Lung (tissue), 12 donors: ENCODE data around the gene ASB1. TPM values are rescaled to one million over a fixed set of nuclear protein-coding genes. Genes with fewer than 3 reads are reported as not detected.

Source experiments
- ATAC-seq: fragments of 200-7000 bp; cut with Tn5 transposase; one replicate; pipeline ENCODE4 v1.9.1; 2020; ENCODE audit warnings: moderate number of reproducible peaks; ENCODE audit not compliant: insufficient read depth, low FRiP score
- DNase-seq, 3 donors: peaks; one replicate each; pipeline ENCODE4 v3.0.0-alpha.2; 2013 to 2017
- H3K27ac ChIP-seq, 2 donors: one replicate each; pipeline ENCODE4 v1.5.1; 2013; ENCODE audit warnings: mild to moderate bottlenecking in 2 of 2, moderate library complexity in 2 of 2, control low read depth in 1 of 2, inconsistent platforms in 1 of 2, low read depth in 1 of 2, low read length in 1 of 2
- H3K27me3 ChIP-seq, 3 donors: one replicate each; pipeline ENCODE4 v1.5.1; 2013; ENCODE audit warnings: low read length in 2 of 3; ENCODE audit not compliant: control insufficient read depth in 3 of 3, insufficient read depth in 3 of 3
- H3K36me3 ChIP-seq, 4 donors: one replicate each; pipeline ENCODE4 v1.5.1; 2013; ENCODE audit warnings: low read length in 4 of 4, mild to moderate bottlenecking in 1 of 4, moderate library complexity in 1 of 4; ENCODE audit not compliant: control insufficient read depth in 4 of 4, insufficient read depth in 4 of 4
- H3K4me1 ChIP-seq, 5 donors: one replicate each; pipeline ENCODE4 v1.5.1; 2013; ENCODE audit warnings: low read length in 5 of 5, mild to moderate bottlenecking in 2 of 5, moderate library complexity in 1 of 5; ENCODE audit not compliant: control insufficient read depth in 5 of 5, insufficient read depth in 5 of 5
- H3K4me3 ChIP-seq: one replicate; pipeline ENCODE4 v1.5.1; 2013; ENCODE audit warnings: mild to moderate bottlenecking, control low read depth, moderate library complexity
- H3K9ac ChIP-seq, 2 donors: one replicate each; pipeline ENCODE4 v1.5.1; 2013; ENCODE audit warnings: low read length in 2 of 2, control low read depth in 1 of 2; ENCODE audit not compliant: insufficient read depth in 1 of 2
- H3K9me3 ChIP-seq, 4 donors: one replicate each; pipeline ENCODE4 v1.5.1; 2013; ENCODE audit warnings: low read length in 3 of 4, mild to moderate bottlenecking in 1 of 4, moderate library complexity in 1 of 4; ENCODE audit not compliant: control insufficient read depth in 4 of 4, insufficient read depth in 3 of 4
- CTCF ChIP-seq: IDR thresholded peaks from 2 replicates; pipeline ENCODE4 v1.5.1; 2012; ENCODE audit warnings: mild to moderate bottlenecking; ENCODE audit errors: control extremely low read depth, extremely low read depth
- WGBS, 2 donors: extraction: QIAGEN DNeasy Blood & Tissue Kit; methylation state at CpG; one replicate each; pipeline ENCODE4 v1.1.7; 2013; 5-methylcytosine and 5-hydroxymethylcytosine counted together
- polyA plus RNA-seq, 2 donors: library from polyadenylated mRNA; stranded (reverse); fragments of 200-250 nt; gene quantifications; one replicate each; pipeline ENCODE4 v1.2.1, GENCODE V29; 2013
- total RNA-seq, 2 donors: library from RNA; depleted of rRNA in 1 of 2; stranded (reverse); fragments of >200 nt in 1 of 2; gene quantifications; one replicate each; pipeline ENCODE4 v1.2.1, GENCODE V29; 2014 to 2021
- donor health status: control.
- donor health status: control.
- donor health status: Bipolar disorder and iron deficiency.
- donor health status: healthy.
- donor health status: DM: yes; HTN: yes; CAD: no.

Gene ASB1
- total and polyA plus RNA-seq, 4 donors: 17.7 to 34.9 (median 20.6) TPM

- no peak for TF ChIP-seq CTCF
- 78 to 79% methylated on average over 1 of the region's 1 CpG for WGBS, 2 donors
- ATAC-seq: no peak
These were observed 41.1 kb downstream of the ASB1 start for GRCh38 chr2:238467792-238468191.

GRCh38 chr2:238469155-238469554 lies 42.4 kb downstream of the ASB1 start:
- no peak for ATAC-seq
- TF ChIP-seq CTCF: no peak
- no peak overlapping the region for H3K9ac ChIP-seq
- no peak overlapping the region for H3K27ac ChIP-seq
- no peaks in the 10 kb centered on the region for H3K27me3 ChIP-seq
- no peaks in the 10 kb centered on the region for H3K36me3 ChIP-seq
- H3K9me3 ChIP-seq: peaks cover 0 to 2% (median 1%) of the 10 kb centered on the region in 4 donors
- H3K4me3 ChIP-seq: no peak overlapping the region
- peaks cover 0 to 4% (median 0%) of the 10 kb centered on the region in 5 donors for H3K4me1 ChIP-seq
- no peak for DNase-seq
- 86 to 90% methylated on average over 1 of the region's 1 CpG for WGBS, 2 donors

More at GRCh38 chr2:238467792-238468191, 41.1 kb downstream of the ASB1 start:
- Histone ChIP-seq H3K9me3 (no peaks in the 10 kb centered on the region), H3K9ac (no peak overlapping the region), H3K27ac (no peak overlapping the region), H3K4me1 (peaks cover 0 to 4% (median 0%) of the 10 kb centered on the region in 5 donors), H3K4me3 (no peak overlapping the region), H3K27me3 (no peaks in the 10 kb centered on the region), H3K36me3 (no peaks in the 10 kb centered on the region)
- DNase-seq: no peak

- DNase-seq: no peak
These were observed 46.3 kb downstream of the ASB1 start for GRCh38 chr2:238473014-238473413.

More at GRCh38 chr2:238473014-238473413, 46.3 kb downstream of the ASB1 start:
- Histone ChIP-seq H3K9me3 (peaks cover 0 to 8% (median 4%) of the 10 kb centered on the region in 4 donors), H3K27ac (no peak overlapping the region), H3K4me1 (no peaks in the 10 kb centered on the region), H3K9ac (no peak overlapping the region), H3K4me3 (no peak overlapping the region), H3K36me3 (no peaks in the 10 kb centered on the region), H3K27me3 (no peaks in the 10 kb centered on the region)
- no peak for TF ChIP-seq CTCF
- WGBS, 2 donors: 95 to 99% methylated on average over 4 of the region's 4 CpGs
- no peak for ATAC-seq
